ENCODE results near the gene SEMA5A. TPM values are rescaled to one million over a fixed set of nuclear protein-coding genes. Genes with fewer than 3 reads are reported as not detected.

The SEMA5A gene
- polyA plus RNA-seq, 1 donor from 2014 or later, result 3.2 TPM

DNA sequence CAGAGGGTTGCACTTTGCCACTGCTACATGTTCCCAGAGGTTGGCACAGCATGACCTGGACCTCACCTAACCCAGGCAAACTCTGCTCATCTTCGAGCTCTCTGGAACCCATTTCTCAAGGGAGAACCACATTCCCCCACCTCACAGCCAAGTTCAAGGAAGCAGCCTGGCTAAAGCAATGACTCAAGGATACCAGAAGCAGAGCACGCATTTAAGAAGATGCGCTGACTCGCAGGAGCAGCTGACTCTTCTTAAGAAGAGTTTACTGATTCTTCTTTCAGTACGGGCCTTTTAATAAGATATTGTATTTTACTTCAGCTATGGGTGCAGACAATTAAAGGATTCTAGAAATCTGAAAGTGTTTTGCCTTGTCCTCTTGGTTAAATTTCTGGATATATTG, 4.1 kb upstream of the SEMA5A start:
- Histone ChIP-seq H3K36me3 (ENCODE audit: insufficient read depth, low read length) (no peaks in the 10 kb centered on the region), H3K79me2 (replicated peaks; ENCODE audit: insufficient read depth, low read length) (no peaks in the 10 kb centered on the region), H2AFZ (ENCODE audit: low read depth, low read length) (no peak overlapping the region), H3K4me3 (ENCODE audit: low read length) (no peak overlapping the region), H3K27me3 (ENCODE audit: insufficient read depth, low read depth, low read length) (no peaks in the 10 kb centered on the region), H3K27ac (ENCODE audit: low read length) (no peak overlapping the region), H3K9me2 (ENCODE audit: insufficient read depth, low read length) (no peaks in the 10 kb centered on the region), H3K4me2 (ENCODE audit: low read length) (no peak overlapping the region), H3K9ac (ENCODE audit: low read length) (no peak overlapping the region), H4K20me1 (ENCODE audit: insufficient read depth) (no peaks in the 10 kb centered on the region), H3F3A (ENCODE audit: insufficient read depth, low read length, poor library complexity, severe bottlenecking) (peaks cover 3% of the 10 kb centered on the region), H3K9me3 (ENCODE audit: low read length) (no peaks in the 10 kb centered on the region)
- TF ChIP-seq RAD21 (conservative IDR thresholded peaks at IDR 0.05), result no peak
- no peak for TF ChIP-seq CTCF (IDR thresholded peaks at IDR 0.05; ENCODE audit: poor library complexity, severe bottlenecking)
- no peak for TF ChIP-seq POLR2AphosphoS5 (IDR thresholded peaks at IDR 0.05)
- no peak for TF ChIP-seq MXI1 (conservative IDR thresholded peaks at IDR 0.05; ENCODE audit: poor library complexity, severe bottlenecking)
- TF ChIP-seq EZH2 (IDR thresholded peaks at IDR 0.05; ENCODE audit: borderline replicate concordance, insufficient read depth, low read length, poor library complexity, severe bottlenecking), result no peak
- TF ChIP-seq REST (IDR thresholded peaks at IDR 0.05; ENCODE audit: borderline replicate concordance), result no peak
- TF ChIP-seq TAF1 (IDR thresholded peaks at IDR 0.05; ENCODE audit: low read depth), result no peak
- TF ChIP-seq SMC3 (conservative IDR thresholded peaks at IDR 0.05; ENCODE audit: poor library complexity), result no peak
- no peak for TF ChIP-seq EP300 (conservative IDR thresholded peaks at IDR 0.05; ENCODE audit: poor library complexity, severe bottlenecking)

- H3K36me3 ChIP-seq (ENCODE audit: insufficient read depth, low read length), result no peaks in the 10 kb centered on the region
- peaks cover 3% of the 10 kb centered on the region for H3F3A ChIP-seq (ENCODE audit: insufficient read depth, low read length, poor library complexity, severe bottlenecking)
- peaks cover 10% of the 10 kb centered on the region for H3K79me2 ChIP-seq (replicated peaks; ENCODE audit: insufficient read depth, low read length)
- no peaks in the 10 kb centered on the region for H3K9me3 ChIP-seq (ENCODE audit: low read length)
- TF ChIP-seq SMC3 (conservative IDR thresholded peaks at IDR 0.05; ENCODE audit: poor library complexity) (no peak), EP300 (conservative IDR thresholded peaks at IDR 0.05; ENCODE audit: poor library complexity, severe bottlenecking) (no peak), CTCF (IDR thresholded peaks at IDR 0.05; ENCODE audit: poor library complexity, severe bottlenecking) (no peak), TAF1 (IDR thresholded peaks at IDR 0.05; ENCODE audit: low read depth) (no peak)
- no peaks in the 10 kb centered on the region for H3K9me2 ChIP-seq (ENCODE audit: insufficient read depth, low read length)
- H4K20me1 ChIP-seq (ENCODE audit: insufficient read depth), result no peaks in the 10 kb centered on the region
- H3K27me3 ChIP-seq (ENCODE audit: insufficient read depth, low read depth, low read length), result no peaks in the 10 kb centered on the region
- no peak overlapping the region for H2AFZ ChIP-seq (ENCODE audit: low read depth, low read length)
- no peak overlapping the region for H3K4me2 ChIP-seq (ENCODE audit: low read length)
- H3K9ac ChIP-seq (ENCODE audit: low read length), result no peak overlapping the region
- H3K27ac ChIP-seq (ENCODE audit: low read length), result no peak overlapping the region
- no peak overlapping the region for H3K4me3 ChIP-seq (ENCODE audit: low read length)
Observed at GRCh38 chr5:9547122-9547947, 1.5 kb upstream of the SEMA5A start.
